Effector CD4-positive, alpha-beta T cell (primary cell): ENCODE data around the gene ACCS.

Experiments used
- DNase-seq: peaks from one replicate; pipeline ENCODE4 v3.0.0-alpha.2; 2020

ACCS gene

GRCh38 chr11:44043157-44043556, 22.9 kb upstream of the ACCS start:
- DNase-seq = no peak

GRCh38 chr11:44046182-44046581, 19.9 kb upstream of the ACCS start:
- DNase-seq = no peak

GRCh38 chr11:44047298-44047697, 18.8 kb upstream of the ACCS start:
- DNase-seq = no peak

GRCh38 chr11:44047931-44048431, 18.1 kb upstream of the ACCS start, which contains the start of gene ACCSL:
Gene ACCSL (plus strand): TSS chr11:44047981. CDS start chr11:44048037, 56 bp downstream.
- no peak for DNase-seq

GRCh38 chr11:44049832-44050231, 16.2 kb upstream of the ACCS start:
- no peak for DNase-seq

- no peak for DNase-seq
Measured at GRCh38 chr11:44051171-44051570, 14.9 kb upstream of the ACCS start.

GRCh38 chr11:44057340-44057739, 8.7 kb upstream of the ACCS start:
- DNase-seq = no peak

- no peak for DNase-seq
Measured at GRCh38 chr11:44058275-44058674, 7.8 kb upstream of the ACCS start.

GRCh38 chr11:44065161-44065661, 859 bp upstream of the ACCS start:
- DNase-seq = no peak

GRCh38 chr11:44066732-44067141, 667 bp downstream of the ACCS start:
- no peak for DNase-seq

- DNase-seq = no peak
Measured at GRCh38 chr11:44067266-44067665, 1.2 kb downstream of the ACCS start.

GRCh38 chr11:44068180-44068579, 2.1 kb downstream of the ACCS start:
- no peak for DNase-seq

- DNase-seq = no peak
Measured at GRCh38 chr11:44071157-44071556, 5.1 kb downstream of the ACCS start.

GRCh38 chr11:44072757-44073658, 6.9 kb downstream of the ACCS start:
- DNase-seq = no peak

- DNase-seq = no peak
Measured at GRCh38 chr11:44078794-44079193, 12.7 kb downstream of the ACCS start.

- DNase-seq = no peak
Measured at GRCh38 chr11:44079376-44079775, 13.3 kb downstream of the ACCS start.

GRCh38 chr11:44080951-44081350, 14.9 kb downstream of the ACCS start:
- no peak for DNase-seq

- DNase-seq = no peak
Measured at GRCh38 chr11:44082645-44083044, 16.6 kb downstream of the ACCS start.

GRCh38 chr11:44083433-44083832, 17.4 kb downstream of the ACCS start:
- no peak for DNase-seq

- DNase-seq = no peak
Measured at GRCh38 chr11:44083906-44084305, 17.8 kb downstream of the ACCS start.

- DNase-seq = no peak
Measured at GRCh38 chr11:44085330-44085729, 19.3 kb downstream of the ACCS start.

GRCh38 chr11:44088377-44088776, 22.3 kb downstream of the ACCS start:
- no peak for DNase-seq

GRCh38 chr11:44088871-44089270, 22.8 kb downstream of the ACCS start:
- DNase-seq = no peak

- DNase-seq = no peak
Measured at GRCh38 chr11:44090539-44090938, 24.5 kb downstream of the ACCS start.
